Mucosa of descending colon (tissue), 3 donors: ENCODE measurements around the gene TIMM29. TPM values are rescaled to one million over a fixed set of nuclear protein-coding genes. Genes with fewer than 3 reads are reported as not detected.

ENCODE experiments used
- ATAC-seq: fragments of 200-7000 bp; cut with Tn5 transposase; one replicate; pipeline ENCODE4 v1.9.1; 2020; ENCODE audit warnings: mild to moderate bottlenecking, moderate library complexity
- DNase-seq, 3 donors: peaks; one replicate each; pipeline ENCODE4 v3.0.0-alpha.2; 2020
- H3K36me3 ChIP-seq: fragments of 200-600 bp; one replicate; pipeline ENCODE4 v1.8.0; 2021; ENCODE audit warnings: low read depth, mild to moderate bottlenecking
- H3K4me1 ChIP-seq: fragments of 200-600 bp; one replicate; pipeline ENCODE4 v1.8.0; 2021; ENCODE audit warnings: low read depth, mild to moderate bottlenecking
- H3K4me3 ChIP-seq: fragments of 200-600 bp; one replicate; pipeline ENCODE4 v1.8.0; 2021; ENCODE audit warnings: mild to moderate bottlenecking
- H3K9me3 ChIP-seq: fragments of 200-600 bp; one replicate; pipeline ENCODE4 v1.8.0; 2021; ENCODE audit warnings: mild to moderate bottlenecking
- CTCF ChIP-seq: fragments of 200-600 bp; IDR thresholded peaks from one replicate; pipeline ENCODE4 v1.8.0; 2022; ENCODE audit warnings: antibody characterized with exemption, mild to moderate bottlenecking
- intact Hi-C, 2 donors: fragments of 100-400 bp; cut with DNase I in 1 of 2; cut with micrococcal nuclease in 1 of 2; formaldehyde crosslinking; loops; one replicate each; pipeline versions ENCODE4 v1.11.0 to v1.11.1; 2022; cut with DNase I, micrococcal nuclease
- total RNA-seq, 3 donors: library from RNA; stranded (reverse); fragmentation: NEBNext Ultra II Directional in 2 of 3; extraction: Animal tissue kit (Norgen Biotek cat#: 25700) in 2 of 3; gene quantifications; one replicate each; pipeline versions ENCODE4 v1.2.1 to v1.2.4, GENCODE V29; 2021 to 2023
- donor health status: DM: no; HTN: no; CAD: no; lungs with moderate emphysema.
- donor health status: DM: no; HTN: no; CAD: no.
- donor health status: DM: no; HTN: yes; CAD: no.

Gene TIMM29
- total RNA-seq, 3 donors from 2014 or later = 18.5 to 25.0 (median 22.7) TPM

DNA sequence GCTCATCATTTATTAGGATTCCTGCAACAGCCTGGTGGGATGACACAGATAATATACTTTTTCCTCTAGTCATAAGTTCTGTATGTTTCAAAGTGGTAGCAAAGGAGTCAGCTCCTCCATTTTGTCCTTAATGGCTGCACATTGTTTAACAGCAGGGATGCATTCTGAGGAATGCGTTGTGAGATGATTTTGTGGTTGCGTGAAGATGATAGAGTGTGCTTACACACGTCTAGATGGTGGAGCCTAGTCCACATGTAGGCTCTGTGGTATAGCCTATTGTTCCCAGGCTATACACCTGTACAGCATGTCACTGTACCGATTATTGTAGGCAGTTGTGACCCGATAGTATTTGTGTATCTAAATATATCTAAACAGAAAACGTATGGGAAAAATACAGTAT is 36.8 kb downstream of the TIMM29 start:
- Histone ChIP-seq H3K9me3 (no peaks in the 10 kb centered on the region), H3K4me1 (peaks cover 26% of the 10 kb centered on the region), H3K4me3 (no peak overlapping the region), H3K36me3 (no peaks in the 10 kb centered on the region)
- intact Hi-C loops = no loop called here
- no peak for ATAC-seq
- no peak for DNase-seq
- TF ChIP-seq CTCF = no peak

GRCh38 chr19:10966809-10967208 is 38.2 kb downstream of the TIMM29 start:
- intact Hi-C loops = no loop called here
- no peaks in the 10 kb centered on the region for H3K9me3 ChIP-seq
- H3K4me3 ChIP-seq = no peak overlapping the region
- DNase-seq (no peak), ATAC-seq (no peak)
- H3K4me1 ChIP-seq = peaks cover 26% of the 10 kb centered on the region
- H3K36me3 ChIP-seq = no peaks in the 10 kb centered on the region
- no peak for TF ChIP-seq CTCF

- TF ChIP-seq CTCF = no peak
- peak in 2 of 3 donors; percentile 55 to 60 for DNase-seq
- Histone ChIP-seq H3K4me1 (peaks cover 17% of the 10 kb centered on the region), H3K4me3 (no peak overlapping the region), H3K9me3 (no peaks in the 10 kb centered on the region), H3K36me3 (no peaks in the 10 kb centered on the region)
- intact Hi-C loops = no loop called here
- peak; percentile 91 for ATAC-seq
Measured at GRCh38 chr19:10968527-10969135, 40.0 kb downstream of the TIMM29 start.

GRCh38 chr19:10971107-10971726 is 42.6 kb downstream of the TIMM29 start:
- ATAC-seq (no peak), DNase-seq (no peak)
- Histone ChIP-seq H3K4me1 (peaks cover 28% of the 10 kb centered on the region), H3K36me3 (no peaks in the 10 kb centered on the region), H3K9me3 (no peaks in the 10 kb centered on the region), H3K4me3 (no peak overlapping the region)
- intact Hi-C loops = no loop called here
- no peak for TF ChIP-seq CTCF

DNA sequence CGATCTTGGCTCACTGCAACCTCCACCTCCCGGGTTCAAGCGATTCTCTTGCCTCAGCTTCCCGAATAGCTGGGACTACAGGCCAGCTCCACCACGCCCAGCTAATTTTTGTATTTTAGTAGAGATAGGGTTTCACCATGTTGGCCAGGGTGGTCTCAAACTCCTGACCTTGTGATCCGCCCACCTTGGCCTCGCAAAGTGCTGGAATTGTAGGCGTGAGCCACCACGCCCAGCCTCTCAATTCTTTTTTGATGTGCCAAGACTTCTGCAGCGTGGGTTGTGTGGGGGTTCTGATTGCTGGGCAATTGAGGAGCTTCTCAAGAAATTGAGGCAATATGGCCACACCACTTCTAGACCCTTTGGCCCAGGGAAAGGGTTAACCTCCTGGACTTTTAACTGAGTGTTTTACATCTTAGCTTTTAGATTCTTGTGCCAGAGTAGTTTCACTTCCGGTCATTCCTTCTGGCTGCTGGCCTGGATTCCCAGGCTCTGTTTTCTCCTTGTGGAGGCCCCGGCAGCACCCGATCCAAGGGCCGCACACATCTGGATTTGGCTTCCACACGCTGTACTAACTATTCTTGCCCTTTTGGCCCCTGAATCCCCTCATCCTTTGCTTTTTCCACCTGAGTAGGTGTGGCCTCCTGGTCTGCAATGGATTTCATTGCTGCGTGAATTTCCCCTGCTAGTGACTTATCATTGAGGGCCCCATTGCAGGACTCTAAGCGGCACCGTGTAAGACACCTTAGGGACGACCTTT is 46.9 kb downstream of the TIMM29 start:
- H3K36me3 ChIP-seq = no peaks in the 10 kb centered on the region
- H3K4me1 ChIP-seq = peaks cover 20% of the 10 kb centered on the region
- H3K9me3 ChIP-seq = no peaks in the 10 kb centered on the region
- intact Hi-C loops = no loop called here
- DNase-seq (peak in 1 of 3 donors; percentile 44), ATAC-seq (peak; percentile 49)
- no peak overlapping the region for H3K4me3 ChIP-seq
- no peak for TF ChIP-seq CTCF
